ENCODE measurements around the gene KRTAP10-1. TPM values are rescaled to one million over a fixed set of nuclear protein-coding genes. Genes with fewer than 3 reads are reported as not detected.

The KRTAP10-1 gene
- polyA plus RNA-seq, 2 of the 4 experiments (the other 2 are of a cell fraction): not detected

- no peak for ATAC-seq
- no peak overlapping the region for H3K4me2 ChIP-seq
- CTCF ChIA-PET: no interaction called here
- POLR2A ChIA-PET: no interaction called here
- no peaks in the 10 kb centered on the region for H3K4me1 ChIP-seq
- H3K9me3 ChIP-seq: no peaks in the 10 kb centered on the region
- no peak overlapping the region for H3K27ac ChIP-seq
- H3K4me3 ChIP-seq: no peak overlapping the region
- WGBS (ENCODE audit: missing lambda C conversion rate): 54% methylated on average over 14 of the region's 17 CpGs
- no peak for TF ChIP-seq HOXA7 (CRISPR knock-in tag; IDR thresholded peaks at IDR 0.05)
- TF ChIP-seq HOXB13 (CRISPR knock-in tag; IDR thresholded peaks at IDR 0.05; ENCODE audit: low read depth): no peak
- TF ChIP-seq MAZ (IDR thresholded peaks at IDR 0.05; ENCODE audit: borderline replicate concordance, low read depth, low read length): no peak
- TF ChIP-seq BCL3 (IDR thresholded peaks at IDR 0.05): no peak
- TF ChIP-seq POLR2AphosphoS2 (conservative IDR thresholded peaks at IDR 0.05; ENCODE audit: low read length): no peak
- no peak for TF ChIP-seq KDM1A (IDR thresholded peaks at IDR 0.05; ENCODE audit: low read depth)
- DNase-seq (ENCODE audit: low read depth in 1 of 2, low spot score in 1 of 2): no peak
- FAIRE-seq: no peak
These were observed 11.0 kb downstream of the KRTAP10-1 start for GRCh38 chr21:44529011-44529421.

GRCh38 chr21:44528634-44528995 lies 11.4 kb downstream of the KRTAP10-1 start:
- Histone ChIP-seq H3K4me3 (no peak overlapping the region), H3K9me3 (no peaks in the 10 kb centered on the region), H3K4me2 (no peak overlapping the region), H3K4me1 (no peaks in the 10 kb centered on the region), H3K27ac (no peak overlapping the region)
- WGBS (ENCODE audit: missing lambda C conversion rate): 92% methylated on average over 4 of the region's 10 CpGs
- ChIA-PET CTCF (no interaction called here), POLR2A (no interaction called here)
- DNase-seq (ENCODE audit: low read depth in 1 of 2, low spot score in 1 of 2) (no peak), ATAC-seq (no peak), FAIRE-seq (no peak)
- TF ChIP-seq NPAS2 (CRISPR knock-in tag; IDR thresholded peaks at IDR 0.05; ENCODE audit: borderline replicate concordance) (no peak), ZFP36 (IDR thresholded peaks at IDR 0.05; ENCODE audit: borderline replicate concordance, partially characterized antibody) (no peak), HMGXB4 (CRISPR knock-in tag; IDR thresholded peaks at IDR 0.05; ENCODE audit: borderline replicate concordance) (no peak), EHF (CRISPR knock-in tag; IDR thresholded peaks at IDR 0.05) (no peak), HOXA7 (CRISPR knock-in tag; IDR thresholded peaks at IDR 0.05) (no peak), HOXB13 (CRISPR knock-in tag; IDR thresholded peaks at IDR 0.05; ENCODE audit: low read depth) (no peak), BHLHE40 (IDR thresholded peaks at IDR 0.05; ENCODE audit: low read depth, low read length) (no peak), HOXB5 (CRISPR knock-in tag; IDR thresholded peaks at IDR 0.05) (no peak), CEBPB (IDR thresholded peaks at IDR 0.05) (no peak), EHMT2 (IDR thresholded peaks at IDR 0.05; ENCODE audit: low read depth) (no peak), RARB (CRISPR knock-in tag; IDR thresholded peaks at IDR 0.05) (no peak), SMC3 (IDR thresholded peaks at IDR 0.05) (no peak), EP300 (IDR thresholded peaks at IDR 0.05) (no peak), RNF2 (IDR thresholded peaks at IDR 0.05; ENCODE audit: borderline replicate concordance, low read depth) (no peak), SREBF2 (IDR thresholded peaks at IDR 0.05) (no peak), TP53 (CRISPR knock-in tag; IDR thresholded peaks at IDR 0.05) (no peak), KDM1A (IDR thresholded peaks at IDR 0.05; ENCODE audit: low read depth) (no peak)

- FAIRE-seq (no peak), DNase-seq (ENCODE audit: low read depth in 1 of 2, low spot score in 1 of 2) (no peak), ATAC-seq (no peak)
- Histone ChIP-seq H3K4me1 (no peaks in the 10 kb centered on the region), H3K4me2 (no peak overlapping the region), H3K4me3 (no peak overlapping the region), H3K27ac (no peak overlapping the region), H3K9me3 (no peaks in the 10 kb centered on the region)
- CTCF ChIA-PET: no interaction called here
- WGBS (ENCODE audit: missing lambda C conversion rate): 40% methylated on average over 6 of the region's 18 CpGs
- POLR2A ChIA-PET: no interaction called here
- TF ChIP-seq HMGXB4 (CRISPR knock-in tag; IDR thresholded peaks at IDR 0.05; ENCODE audit: borderline replicate concordance): no peak
- no peak for TF ChIP-seq PBX3 (IDR thresholded peaks at IDR 0.05)
- TF ChIP-seq E2F6 (IDR thresholded peaks at IDR 0.05; ENCODE audit: borderline replicate concordance, low read depth): no peak
- no peak for TF ChIP-seq NR3C1 (IDR thresholded peaks at IDR 0.05)
- TF ChIP-seq CBX8 (IDR thresholded peaks at IDR 0.05): no peak
- TF ChIP-seq HOXB13 (CRISPR knock-in tag; IDR thresholded peaks at IDR 0.05; ENCODE audit: low read depth): no peak
- no peak for TF ChIP-seq EP300 (IDR thresholded peaks at IDR 0.05)
- TF ChIP-seq CTCF (IDR thresholded peaks at IDR 0.05): no peak
- no peak for TF ChIP-seq NPAS2 (CRISPR knock-in tag; IDR thresholded peaks at IDR 0.05; ENCODE audit: borderline replicate concordance)
- TF ChIP-seq RFX5 (IDR thresholded peaks at IDR 0.05): no peak
- no peak for TF ChIP-seq EHF (CRISPR knock-in tag; IDR thresholded peaks at IDR 0.05)
These were observed 11.9 kb downstream of the KRTAP10-1 start for GRCh38 chr21:44527983-44528633.

All from A549 (cell line).